ENCODE results near the gene POC1A. TPM values are rescaled to one million over a fixed set of nuclear protein-coding genes. Genes with fewer than 3 reads are reported as not detected.

The POC1A gene
- total RNA-seq, 1 experiment from 2014 or later, result 35.0 TPM

DNA sequence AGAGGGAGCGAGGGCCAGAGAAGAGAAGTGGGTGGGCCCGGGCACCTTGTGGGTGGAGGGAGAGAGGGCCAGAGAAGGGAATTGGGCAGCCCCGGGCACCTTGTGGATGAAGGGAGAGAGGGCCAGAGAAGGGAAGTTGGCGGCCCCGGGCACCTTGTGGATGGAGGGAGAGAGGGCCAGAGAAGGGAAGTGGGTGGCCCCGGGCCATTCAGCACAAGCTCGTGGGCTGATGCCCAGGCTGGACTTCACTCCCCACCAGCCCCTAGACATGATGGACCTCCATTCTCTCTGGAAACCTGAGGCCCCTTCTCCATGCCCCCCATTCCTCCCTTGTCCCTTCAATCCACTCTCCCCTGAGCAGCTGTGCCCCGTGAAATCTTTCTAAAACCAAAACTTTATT is 113.6 kb downstream of the POC1A start:
- intact Hi-C loops (cut with micrococcal nuclease; ENCODE audit: unreplicated experiment), result no loop called here
- BruUV-seq (replicated peaks), result no TSS peak
- H3K27me3 ChIP-seq (ENCODE audit: insufficient read depth, low read depth), result no peaks in the 10 kb centered on the region
- H3K9me2 ChIP-seq (ENCODE audit: insufficient read depth), result no peaks in the 10 kb centered on the region
- ChIA-PET CTCF (interaction anchor here (0.6 to 0.9 kb wide), 2 partner anchors 15 to 30 kb away, joined by 6 to 16 read pairs; partner anchors contain the start of gene DUSP7), POLR2A (ENCODE audit: unreplicated experiment) (interaction anchor here (0.6 kb wide), 1 partner anchor 53 kb away, joined by 5 read pairs; no protein-coding TSS in a partner anchor)
- no peaks in the 10 kb centered on the region for H4K20me1 ChIP-seq (ENCODE audit: insufficient read depth)
- H3K4me3 ChIP-seq, result no peak overlapping the region
- H3K27ac ChIP-seq, result no peak overlapping the region
- no peak for DNase-seq
- TF ChIP-seq EZH2 (IDR thresholded peaks at IDR 0.05; ENCODE audit: low read depth), result no peak
- TF ChIP-seq, protein P1, sequence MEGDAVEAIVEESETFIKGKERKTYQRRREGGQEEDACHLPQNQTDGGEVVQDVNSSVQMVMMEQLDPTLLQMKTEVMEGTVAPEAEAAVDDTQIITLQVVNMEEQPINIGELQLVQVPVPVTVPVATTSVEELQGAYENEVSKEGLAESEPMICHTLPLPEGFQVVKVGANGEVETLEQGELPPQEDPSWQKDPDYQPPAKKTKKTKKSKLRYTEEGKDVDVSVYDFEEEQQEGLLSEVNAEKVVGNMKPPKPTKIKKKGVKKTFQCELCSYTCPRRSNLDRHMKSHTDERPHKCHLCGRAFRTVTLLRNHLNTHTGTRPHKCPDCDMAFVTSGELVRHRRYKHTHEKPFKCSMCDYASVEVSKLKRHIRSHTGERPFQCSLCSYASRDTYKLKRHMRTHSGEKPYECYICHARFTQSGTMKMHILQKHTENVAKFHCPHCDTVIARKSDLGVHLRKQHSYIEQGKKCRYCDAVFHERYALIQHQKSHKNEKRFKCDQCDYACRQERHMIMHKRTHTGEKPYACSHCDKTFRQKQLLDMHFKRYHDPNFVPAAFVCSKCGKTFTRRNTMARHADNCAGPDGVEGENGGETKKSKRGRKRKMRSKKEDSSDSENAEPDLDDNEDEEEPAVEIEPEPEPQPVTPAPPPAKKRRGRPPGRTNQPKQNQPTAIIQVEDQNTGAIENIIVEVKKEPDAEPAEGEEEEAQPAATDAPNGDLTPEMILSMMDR (conservative IDR thresholded peaks at IDR 0.05), result no peak
- no peak overlapping the region for H3K4me2 ChIP-seq
- H3F3A ChIP-seq (ENCODE audit: insufficient read depth, low read depth), result no peaks in the 10 kb centered on the region
- H3K4me1 ChIP-seq (replicated peaks; ENCODE audit: insufficient read depth), result peaks cover 6% of the 10 kb centered on the region; the same call in 1 of the 2 replicates
- H3K9me3 ChIP-seq (ENCODE audit: insufficient read depth, low read depth), result no peaks in the 10 kb centered on the region
- H3K36me3 ChIP-seq (ENCODE audit: low read depth), result no peaks in the 10 kb centered on the region
- no peak overlapping the region for H2AFZ ChIP-seq
- no peaks in the 10 kb centered on the region for H3K79me2 ChIP-seq (ENCODE audit: low read depth)

DNA sequence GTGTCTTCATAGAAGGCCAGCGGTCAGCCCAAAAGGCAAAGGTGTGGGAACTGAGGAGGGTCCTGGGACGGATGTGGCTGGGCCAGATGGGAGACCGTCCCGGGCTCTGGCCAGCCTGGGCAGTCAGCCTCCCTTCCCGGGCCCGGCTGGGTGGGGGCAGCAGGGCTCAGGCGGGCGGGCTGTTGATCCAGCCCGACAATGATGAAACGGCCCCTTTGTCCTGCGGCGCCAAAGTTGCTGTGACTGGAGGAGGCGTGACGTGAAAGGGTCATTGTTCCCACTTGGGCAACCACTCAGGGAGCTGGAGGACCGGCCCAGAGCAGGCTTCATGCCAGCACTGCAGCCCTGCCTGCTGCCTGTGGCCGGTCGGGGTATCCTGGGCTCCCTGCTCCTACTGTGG is 114.4 kb downstream of the POC1A start:
- H3K4me1 ChIP-seq (replicated peaks; ENCODE audit: insufficient read depth), result no peaks in the 10 kb centered on the region
- TF ChIP-seq, protein P1 (conservative IDR thresholded peaks at IDR 0.05), result no peak
- no peak for TF ChIP-seq EZH2 (IDR thresholded peaks at IDR 0.05; ENCODE audit: low read depth)
- H4K20me1 ChIP-seq (ENCODE audit: insufficient read depth), result no peaks in the 10 kb centered on the region
- no TSS peak for BruUV-seq (replicated peaks)
- H3K79me2 ChIP-seq (ENCODE audit: low read depth), result no peaks in the 10 kb centered on the region
- no peaks in the 10 kb centered on the region for H3K36me3 ChIP-seq (ENCODE audit: low read depth)
- ChIA-PET CTCF (interaction anchor here (0.6 kb wide), 1 partner anchor 29 kb away, joined by 16 read pairs; no protein-coding TSS in a partner anchor), POLR2A (ENCODE audit: unreplicated experiment) (no interaction called here)
- H3K4me3 ChIP-seq, result no peak overlapping the region
- H3K9me2 ChIP-seq (ENCODE audit: insufficient read depth), result no peaks in the 10 kb centered on the region
- H3K9me3 ChIP-seq (ENCODE audit: insufficient read depth, low read depth), result no peaks in the 10 kb centered on the region
- H3K4me2 ChIP-seq, result no peak overlapping the region
- H2AFZ ChIP-seq, result no peak overlapping the region
- H3K27ac ChIP-seq, result no peak overlapping the region
- no peaks in the 10 kb centered on the region for H3F3A ChIP-seq (ENCODE audit: insufficient read depth, low read depth)
- intact Hi-C loops (cut with micrococcal nuclease; ENCODE audit: unreplicated experiment), result no loop called here
- no peaks in the 10 kb centered on the region for H3K27me3 ChIP-seq (ENCODE audit: insufficient read depth, low read depth)
- DNase-seq, result no peak

DNA sequence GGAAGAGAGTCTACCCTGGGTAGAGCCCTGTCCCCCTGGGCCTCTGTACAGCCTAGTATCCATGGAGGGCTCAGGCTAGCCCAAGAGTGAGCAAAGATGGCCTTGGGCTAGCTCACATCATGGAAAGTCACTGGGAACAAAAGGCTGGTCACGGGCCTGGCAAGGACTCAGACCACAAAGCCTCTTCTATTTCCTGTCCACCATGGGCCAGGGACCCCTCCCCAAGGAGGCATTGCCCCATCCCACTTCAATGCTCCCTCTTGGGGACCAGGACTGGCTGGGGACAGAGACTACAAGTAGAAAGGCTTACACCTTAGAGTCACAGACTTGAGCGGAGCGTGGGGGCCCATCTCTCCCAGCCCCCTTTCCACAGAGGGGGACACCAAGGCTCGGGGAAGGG is 114.8 kb downstream of the POC1A start:
- Histone ChIP-seq H3K4me2 (no peak overlapping the region), H3K36me3 (ENCODE audit: low read depth) (no peaks in the 10 kb centered on the region), H3K9me3 (ENCODE audit: insufficient read depth, low read depth) (no peaks in the 10 kb centered on the region), H3K27me3 (ENCODE audit: insufficient read depth, low read depth) (no peaks in the 10 kb centered on the region), H3K79me2 (ENCODE audit: low read depth) (no peaks in the 10 kb centered on the region), H3F3A (ENCODE audit: insufficient read depth, low read depth) (no peaks in the 10 kb centered on the region), H2AFZ (no peak overlapping the region), H3K4me1 (replicated peaks; ENCODE audit: insufficient read depth) (no peaks in the 10 kb centered on the region), H3K4me3 (no peak overlapping the region), H3K9me2 (ENCODE audit: insufficient read depth) (no peaks in the 10 kb centered on the region), H3K27ac (no peak overlapping the region), H4K20me1 (ENCODE audit: insufficient read depth) (no peaks in the 10 kb centered on the region)
- ChIA-PET POLR2A (ENCODE audit: unreplicated experiment) (no interaction called here), CTCF (no interaction called here)
- DNase-seq, result no peak
- BruUV-seq (replicated peaks), result no TSS peak
- TF ChIP-seq, protein P1 (conservative IDR thresholded peaks at IDR 0.05), result no peak
- TF ChIP-seq EZH2 (IDR thresholded peaks at IDR 0.05; ENCODE audit: low read depth), result no peak
- intact Hi-C loops (cut with micrococcal nuclease; ENCODE audit: unreplicated experiment), result no loop called here

Data from PC-9 (cell line).